Kidney capillary endothelial cell (primary cell): Measurements from ENCODE around the gene EHBP1.

Source experiments
- DNase-seq: peaks from one replicate; pipeline ENCODE4 v3.0.0-alpha.2; 2018; ENCODE audit warnings: low spot score

The EHBP1 gene

DNA sequence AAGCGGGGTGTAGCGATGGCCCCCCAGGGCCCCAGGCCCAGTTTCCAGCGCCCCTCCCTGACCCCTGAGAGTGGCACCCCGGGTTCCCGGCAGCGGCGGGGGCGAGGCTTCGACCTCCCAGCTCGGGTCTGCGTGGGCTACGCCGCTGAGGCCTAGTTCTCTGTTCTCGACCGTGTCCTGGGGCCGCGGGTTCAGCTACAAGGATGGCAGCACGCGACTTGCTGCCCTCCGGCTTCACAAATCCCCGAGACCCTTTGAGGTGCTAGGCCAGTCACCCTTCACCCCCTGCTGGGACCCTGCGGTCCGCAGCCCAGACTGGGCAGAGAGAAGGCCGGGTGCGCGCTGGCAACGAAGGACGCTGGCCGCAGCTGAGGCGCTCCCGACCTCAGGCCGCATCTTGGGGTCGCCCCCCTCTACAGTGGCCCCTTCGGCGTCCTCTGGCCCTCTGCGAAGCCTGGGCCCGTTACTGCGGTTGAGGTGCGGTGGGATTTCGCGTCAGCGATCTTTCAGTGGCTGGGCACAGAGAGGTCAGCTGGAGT, 346.4 kb downstream of the EHBP1 start:
- no peak for DNase-seq

DNA sequence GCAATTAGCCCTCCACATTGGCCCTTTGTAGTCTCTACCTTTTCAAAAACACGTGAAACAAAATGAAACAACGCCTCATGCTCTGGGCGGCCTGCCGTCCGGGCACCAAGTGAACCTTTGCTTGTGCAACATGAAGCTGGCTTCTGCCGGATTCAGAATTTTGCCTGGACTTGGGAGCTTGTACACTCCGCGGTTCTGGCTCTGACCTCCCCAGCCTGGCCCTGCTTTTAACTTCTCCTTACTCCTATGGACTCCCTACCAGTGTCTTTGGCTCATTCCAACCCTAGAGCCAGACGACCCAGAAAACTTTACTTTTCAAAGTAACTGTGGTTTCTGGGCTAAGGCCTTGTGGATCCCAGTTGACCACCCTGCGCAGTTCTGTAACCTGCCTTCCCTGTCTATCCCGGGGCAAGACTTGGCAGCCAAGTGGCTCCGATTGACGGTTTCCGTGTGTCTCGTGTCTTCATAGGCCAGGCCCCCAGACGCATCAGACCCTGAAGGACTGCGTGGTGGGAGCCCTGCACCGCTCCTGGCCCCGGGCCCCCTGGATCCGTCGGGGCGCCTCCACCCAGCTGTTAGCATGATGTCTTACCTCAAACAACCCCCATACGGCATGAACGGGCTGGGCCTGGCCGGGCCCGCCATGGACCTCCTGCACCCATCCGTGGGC, 347.0 kb downstream of the EHBP1 start:
- no peak for DNase-seq

DNA sequence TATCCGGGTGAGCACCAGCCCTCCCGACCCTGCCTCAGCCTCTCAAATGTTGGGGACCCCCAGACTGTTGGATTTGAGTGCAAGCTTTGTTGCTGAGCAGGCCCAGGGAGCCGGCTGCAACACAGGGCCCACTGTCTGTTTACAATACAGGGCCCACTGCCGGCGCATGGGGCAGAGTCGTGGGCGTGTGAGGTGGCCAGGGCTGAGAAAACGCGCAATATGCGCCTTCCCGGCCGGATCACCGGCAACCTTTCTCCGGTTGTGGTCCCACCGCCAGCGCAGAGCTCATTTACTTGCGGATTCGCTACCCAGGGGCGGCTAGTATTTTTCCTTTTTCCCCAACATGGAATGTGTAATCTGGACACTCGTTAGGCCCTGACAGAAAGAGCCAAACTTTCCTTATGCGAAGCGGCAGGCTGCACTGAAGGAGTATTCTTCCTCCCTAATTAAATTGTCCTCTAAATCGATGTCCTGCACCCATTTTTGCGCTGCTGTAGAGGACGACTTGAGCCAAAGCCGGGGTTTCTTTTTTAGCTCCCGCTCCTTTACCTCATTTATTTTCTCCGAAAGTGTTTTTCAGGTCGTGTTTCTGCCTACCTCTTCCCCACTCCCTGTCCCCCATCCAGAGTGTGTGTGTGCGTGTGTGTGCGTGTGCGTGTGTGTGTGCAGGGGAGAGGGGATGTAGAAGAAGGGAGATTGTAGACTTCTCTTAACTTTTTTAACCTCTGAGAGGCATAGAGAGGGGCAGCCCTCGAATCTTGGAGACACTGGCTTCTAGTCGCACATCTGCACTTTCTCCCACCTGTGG, 347.8 kb downstream of the EHBP1 start:
- DNase-seq: no peak

DNA sequence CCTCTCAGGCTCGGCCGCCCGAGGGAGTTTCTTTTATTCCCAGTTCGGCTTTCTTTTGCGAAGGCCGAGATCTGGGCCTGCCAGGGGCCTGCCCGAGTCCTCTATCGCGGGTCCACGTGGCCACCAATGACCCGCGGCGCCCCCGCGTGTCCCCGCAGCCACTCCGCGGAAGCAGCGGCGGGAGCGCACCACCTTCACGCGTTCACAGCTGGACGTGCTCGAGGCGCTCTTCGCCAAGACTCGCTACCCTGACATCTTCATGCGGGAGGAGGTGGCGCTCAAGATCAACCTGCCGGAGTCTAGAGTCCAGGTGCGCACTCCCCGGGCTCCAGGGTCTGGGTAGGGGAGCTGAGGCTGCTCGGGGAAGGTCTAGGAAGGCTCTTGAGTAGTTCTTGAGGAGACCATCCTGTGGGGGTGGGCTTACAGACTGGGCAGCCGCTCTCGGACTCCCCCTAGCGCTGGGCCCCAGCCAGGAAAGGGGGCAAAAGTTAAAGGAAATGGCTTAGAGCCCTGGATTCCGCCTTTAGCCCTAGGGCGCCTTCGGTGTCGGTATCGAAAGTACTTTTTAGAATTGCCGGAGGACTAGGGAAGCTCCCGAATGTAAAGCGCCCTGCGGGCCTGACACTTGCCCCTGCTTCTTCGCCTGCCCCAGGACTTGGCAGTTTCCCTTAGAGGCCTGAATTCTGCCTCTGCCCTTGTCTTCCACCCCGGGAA, 348.5 kb downstream of the EHBP1 start:
- DNase-seq: no peak

DNA sequence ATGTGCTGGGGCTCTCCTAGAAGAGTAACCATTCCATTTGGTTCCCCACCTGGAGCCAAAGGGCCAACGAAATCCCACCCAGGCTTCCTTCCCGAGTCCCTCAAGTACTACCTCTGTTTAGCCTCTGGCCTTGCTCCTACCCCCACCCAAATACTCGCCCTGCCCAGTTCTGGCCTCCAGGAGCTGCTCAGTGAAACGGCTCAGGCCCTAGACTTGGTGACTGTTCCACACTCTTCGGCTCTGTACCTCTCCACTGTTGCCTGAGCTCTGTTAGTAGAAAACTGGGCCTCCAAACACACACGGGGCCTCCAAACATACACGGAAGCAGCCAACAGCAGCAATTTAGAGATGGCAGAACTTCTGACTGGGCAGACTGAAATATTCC, 349.3 kb downstream of the EHBP1 start:
- DNase-seq: no peak

DNA sequence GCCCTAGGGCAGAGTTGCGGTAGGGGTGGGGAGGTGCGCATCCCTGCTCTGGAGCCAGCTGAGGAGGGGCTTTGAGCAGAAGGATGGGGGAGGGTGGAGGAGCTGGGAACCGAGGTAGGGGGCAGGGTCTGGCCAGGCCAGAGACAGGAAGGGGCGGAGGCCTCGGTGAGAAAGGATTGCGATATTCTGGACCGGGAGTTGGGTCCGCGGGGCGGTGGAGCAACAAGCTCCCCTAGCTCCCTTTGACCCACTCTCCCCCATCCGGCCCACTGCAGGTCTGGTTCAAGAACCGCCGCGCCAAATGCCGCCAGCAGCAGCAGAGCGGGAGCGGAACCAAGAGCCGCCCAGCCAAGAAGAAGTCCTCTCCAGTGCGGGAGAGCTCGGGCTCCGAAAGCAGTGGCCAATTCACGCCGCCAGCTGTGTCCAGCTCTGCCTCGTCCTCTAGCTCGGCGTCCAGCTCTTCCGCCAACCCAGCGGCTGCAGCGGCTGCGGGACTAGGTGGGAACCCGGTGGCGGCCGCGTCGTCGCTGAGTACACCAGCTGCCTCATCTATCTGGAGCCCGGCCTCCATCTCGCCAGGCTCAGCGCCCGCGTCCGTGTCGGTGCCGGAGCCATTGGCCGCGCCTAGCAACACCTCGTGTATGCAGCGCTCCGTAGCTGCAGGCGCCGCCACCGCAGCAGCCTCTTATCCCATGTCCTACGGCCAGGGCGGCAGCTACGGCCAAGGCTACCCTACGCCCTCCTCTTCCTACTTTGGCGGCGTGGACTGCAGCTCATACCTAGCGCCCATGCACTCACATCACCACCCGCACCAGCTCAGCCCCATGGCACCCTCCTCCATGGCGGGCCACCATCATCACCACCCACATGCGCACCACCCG, 350.0 kb downstream of the EHBP1 start:
- no peak for DNase-seq

DNA sequence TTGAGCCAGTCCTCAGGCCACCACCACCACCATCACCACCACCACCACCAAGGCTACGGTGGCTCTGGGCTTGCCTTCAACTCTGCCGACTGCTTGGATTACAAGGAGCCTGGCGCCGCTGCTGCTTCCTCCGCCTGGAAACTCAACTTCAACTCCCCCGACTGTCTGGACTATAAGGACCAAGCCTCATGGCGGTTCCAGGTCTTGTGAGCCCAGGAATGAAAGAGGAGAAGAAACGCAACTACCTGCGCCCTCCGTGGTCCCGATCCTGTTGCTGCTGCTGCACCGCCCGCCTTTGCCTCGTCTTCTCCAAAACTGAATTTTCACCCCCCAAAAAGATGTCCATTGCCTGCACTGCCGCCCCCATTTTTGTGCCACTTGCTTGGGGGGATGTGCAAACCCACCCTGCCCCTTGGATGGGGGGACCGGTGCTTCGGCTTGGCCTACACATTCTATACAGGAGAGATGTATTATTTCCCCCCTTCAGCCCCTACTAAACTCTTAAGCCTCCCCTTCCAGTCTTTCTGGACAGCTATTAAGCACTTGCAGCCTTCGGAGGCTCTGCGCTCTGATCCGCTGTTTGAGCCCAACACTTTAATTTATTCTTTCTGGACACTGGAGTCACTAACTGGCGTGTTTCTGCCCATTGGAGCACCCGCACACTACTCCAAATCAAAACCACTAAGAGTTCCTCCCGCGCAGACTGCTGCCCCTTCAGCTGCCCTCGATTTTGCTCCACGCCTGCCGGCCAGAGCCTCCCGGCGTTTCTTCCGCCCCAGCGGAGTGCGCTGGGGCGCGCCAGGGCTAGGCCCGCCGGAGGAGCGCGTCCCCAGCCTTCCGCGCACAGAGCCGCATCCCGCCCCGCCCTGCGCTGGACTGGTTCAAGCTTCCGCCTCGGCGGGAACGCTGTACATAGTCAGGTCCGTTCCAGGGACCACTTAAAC, 350.9 kb downstream of the EHBP1 start:
- DNase-seq: no peak

DNA sequence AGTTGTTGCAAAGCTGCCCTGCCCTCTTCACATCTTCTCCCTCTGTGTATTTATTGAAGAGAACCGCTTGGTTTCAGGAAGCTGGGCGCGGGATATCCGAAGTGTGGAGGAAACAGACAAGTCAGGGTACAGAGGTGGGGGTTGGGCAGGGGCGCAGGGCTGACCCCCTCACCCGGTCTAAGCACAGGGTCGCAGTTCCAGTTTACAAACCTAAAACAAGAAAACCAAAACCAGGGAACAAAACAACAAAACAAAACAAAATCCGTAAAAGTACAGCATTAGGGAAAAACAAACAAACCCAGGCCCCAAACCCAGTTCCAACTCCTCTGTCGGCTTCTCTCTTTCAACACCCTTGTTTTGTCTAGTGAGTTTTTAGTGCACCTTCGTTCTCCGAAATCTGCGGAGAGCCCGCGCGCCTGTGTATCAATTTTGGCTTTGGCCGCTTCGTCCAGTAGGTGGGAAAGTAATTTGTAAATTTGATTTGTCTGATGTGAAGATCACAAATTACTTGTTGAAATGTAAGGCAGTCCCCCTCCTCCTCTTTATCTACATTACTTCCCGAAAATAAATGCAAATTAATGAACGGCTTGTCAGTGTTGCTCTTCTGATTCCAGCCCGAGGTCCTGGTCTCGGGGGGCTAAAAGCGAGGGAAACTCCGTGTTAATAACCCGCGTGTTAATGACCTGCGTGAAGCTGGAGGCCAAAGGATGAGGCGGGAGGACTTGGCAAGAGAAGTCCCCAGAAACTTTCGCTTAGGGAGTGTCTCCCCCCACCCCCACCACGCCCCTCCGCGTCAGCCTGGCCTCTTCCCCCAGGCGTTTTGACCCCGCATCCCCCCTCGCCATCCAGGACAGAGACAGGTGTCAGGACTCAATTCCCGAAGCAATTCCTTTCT, 352.0 kb downstream of the EHBP1 start:
- DNase-seq: no peak

DNA sequence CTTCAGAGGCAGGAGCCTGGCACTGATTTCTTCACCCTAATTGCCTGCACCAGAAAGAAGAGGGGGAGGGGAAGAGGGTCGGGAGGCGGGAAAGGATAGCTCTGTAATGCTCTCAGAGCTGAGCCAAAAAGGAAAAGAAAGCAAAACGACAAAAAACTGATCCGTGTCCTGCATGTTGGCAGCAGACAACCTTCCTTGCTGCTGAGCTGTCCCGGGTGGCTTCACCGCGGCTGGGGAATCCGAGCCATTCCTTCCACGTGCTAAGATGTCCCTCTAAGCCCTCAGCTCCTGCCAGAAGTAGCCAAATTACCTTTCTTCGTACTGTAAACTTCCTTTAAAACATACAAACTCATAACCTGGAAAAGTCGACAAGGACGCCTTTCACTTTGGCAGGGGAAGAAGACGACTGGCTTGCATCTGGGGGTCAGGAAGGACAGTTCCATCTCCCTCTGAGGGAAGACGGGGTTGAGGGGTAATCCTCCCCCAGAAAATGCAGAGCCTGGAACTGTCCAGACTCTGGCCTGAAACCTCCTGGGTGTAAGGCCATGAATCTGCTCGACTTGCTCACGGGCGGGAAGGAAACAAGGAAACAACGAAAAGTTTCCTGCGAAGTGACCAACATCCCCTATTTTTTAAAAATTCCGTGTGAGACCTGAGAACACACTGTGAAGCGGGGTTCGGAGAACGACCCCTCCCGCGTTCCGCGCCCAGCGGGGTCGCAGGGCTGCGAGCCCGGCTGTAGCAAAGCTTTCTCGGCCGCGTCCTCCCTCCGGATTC, 352.8 kb downstream of the EHBP1 start:
- DNase-seq: no peak

DNA sequence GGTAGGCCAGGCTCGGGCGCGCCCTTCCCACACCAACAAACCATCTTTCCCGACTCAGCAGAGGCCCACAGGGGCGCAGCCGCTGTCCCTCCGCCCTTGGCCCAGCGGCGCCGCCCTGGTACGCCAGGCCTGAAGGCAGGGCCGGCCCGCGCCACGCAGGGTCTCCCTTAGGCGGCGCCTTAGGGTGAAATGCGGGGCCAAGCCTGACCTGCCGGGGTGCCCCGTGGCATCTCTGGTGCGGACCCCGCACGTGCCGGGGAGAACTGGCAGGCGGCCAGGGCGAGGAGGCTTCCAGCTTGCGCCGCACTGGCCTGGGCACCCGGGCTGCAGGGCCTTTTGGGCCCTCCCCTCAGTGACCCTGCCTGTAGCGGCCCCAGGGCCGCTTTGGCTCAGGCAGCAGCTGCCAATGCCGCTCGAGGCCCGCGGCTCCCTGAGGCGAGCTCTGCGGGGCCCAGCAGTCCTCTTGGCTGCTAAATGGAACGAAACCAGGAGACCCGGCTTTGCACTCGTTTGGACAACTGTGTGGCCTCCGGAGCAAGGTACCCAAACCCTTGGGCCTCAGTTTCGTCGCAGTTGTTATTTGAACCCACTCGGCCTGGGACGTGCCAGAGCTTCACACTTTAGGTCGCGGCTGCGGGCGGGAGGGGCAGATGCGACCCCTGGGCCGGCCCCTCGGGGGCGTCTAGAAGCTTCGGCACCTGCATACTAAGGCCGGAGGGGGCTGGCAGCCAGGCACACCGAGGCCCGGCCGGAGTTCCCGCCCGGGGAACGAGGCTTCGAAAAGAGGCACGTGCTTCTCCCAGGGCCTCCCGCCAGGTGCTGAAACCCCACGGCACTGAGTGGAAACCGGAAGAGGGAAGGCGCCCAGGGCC, 353.6 kb downstream of the EHBP1 start:
- DNase-seq: no peak

DNA sequence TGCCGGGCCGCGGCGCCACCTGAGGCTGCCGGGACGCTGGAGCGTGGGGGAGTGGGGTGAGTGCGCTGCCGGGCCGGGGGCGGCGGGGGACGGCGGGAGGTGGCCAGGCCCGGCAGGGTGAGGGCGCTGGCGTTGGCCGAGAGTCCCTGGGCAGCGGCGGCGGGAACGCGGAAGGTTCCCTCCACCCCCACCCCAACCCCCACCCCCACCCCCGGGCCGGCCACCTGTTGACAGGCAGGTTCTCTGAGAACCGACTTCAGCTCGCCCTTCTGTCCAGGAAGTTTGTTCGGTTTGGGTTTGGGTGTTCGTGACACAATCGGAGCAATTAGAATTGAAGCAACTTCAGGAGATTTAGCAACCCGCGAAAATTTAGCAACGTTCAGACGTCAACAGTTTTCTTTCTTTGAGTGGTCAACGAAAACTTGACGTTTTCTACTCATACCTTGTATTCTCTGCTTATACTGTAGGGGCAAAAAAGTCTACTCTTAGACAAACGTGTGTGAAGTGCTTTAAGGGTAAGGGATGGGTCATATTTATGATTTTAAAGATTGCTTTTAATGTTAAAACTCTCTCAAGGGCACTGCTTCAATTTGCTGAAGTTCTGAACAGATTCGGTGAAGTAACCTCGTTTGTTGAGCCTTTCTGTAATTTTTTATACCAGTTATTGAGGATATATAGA, 354.4 kb downstream of the EHBP1 start:
- no peak for DNase-seq

DNA sequence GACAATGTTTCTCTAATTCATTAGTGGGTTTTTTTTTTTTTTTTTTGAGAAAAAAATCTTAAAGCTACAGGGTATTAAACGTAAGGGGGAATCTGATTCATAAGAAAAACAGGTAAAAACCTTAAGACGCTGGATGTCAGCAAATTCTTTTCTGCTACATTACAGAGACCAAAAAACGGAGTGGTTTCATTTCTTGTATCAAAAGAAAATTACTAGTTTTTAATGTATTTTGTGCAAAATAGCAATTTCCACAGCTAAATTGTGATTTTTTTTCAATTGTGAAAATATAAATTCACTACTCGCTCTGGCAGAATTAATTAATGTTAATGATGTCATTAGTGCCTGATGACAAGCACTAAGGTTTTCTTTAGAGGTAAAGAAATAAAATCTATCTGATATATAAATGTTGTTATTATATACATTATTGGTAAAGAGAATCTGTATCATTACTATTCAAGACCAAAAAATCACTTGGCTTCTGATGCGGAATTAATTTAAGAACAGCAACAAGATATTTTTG, 355.0 kb downstream of the EHBP1 start:
- DNase-seq: no peak

DNA sequence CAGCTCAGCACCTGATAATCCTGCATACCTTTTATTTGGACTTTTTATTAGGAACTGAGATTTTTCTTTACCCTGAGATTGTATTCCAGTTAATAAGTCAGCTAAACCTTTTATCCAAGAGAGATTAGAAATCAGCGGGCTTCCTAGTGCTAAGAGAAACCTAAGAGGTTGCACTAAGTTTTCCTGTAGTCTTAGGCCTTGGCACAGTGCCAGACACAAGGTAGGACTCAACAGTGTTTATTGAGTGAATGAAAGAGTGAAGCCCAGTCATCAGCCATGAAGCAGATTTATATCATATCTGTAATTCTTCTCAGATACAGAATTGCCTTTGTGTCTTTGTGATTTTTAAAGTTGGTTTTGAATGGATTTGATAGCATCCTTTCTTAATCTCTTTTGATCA, 358.7 kb downstream of the EHBP1 start:
- no peak for DNase-seq

DNA sequence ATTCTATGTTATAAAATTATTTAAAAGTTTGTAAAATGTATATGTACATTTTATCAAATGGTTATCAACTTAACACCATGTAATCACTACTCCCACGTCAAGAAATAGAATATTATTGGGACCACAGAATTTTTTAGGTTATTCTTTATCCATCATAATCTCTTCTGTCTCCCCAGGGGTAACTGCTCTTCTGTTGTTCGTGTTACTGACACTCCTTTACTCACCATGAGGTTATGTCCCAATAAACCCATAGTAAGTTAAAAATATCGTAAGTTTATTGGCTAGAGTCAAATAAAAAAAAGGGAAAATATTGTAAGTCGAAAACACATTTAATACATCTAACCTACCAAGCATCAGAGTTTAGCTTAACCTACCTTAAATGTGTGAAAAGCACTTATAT, 359.1 kb downstream of the EHBP1 start:
- no peak for DNase-seq

DNA sequence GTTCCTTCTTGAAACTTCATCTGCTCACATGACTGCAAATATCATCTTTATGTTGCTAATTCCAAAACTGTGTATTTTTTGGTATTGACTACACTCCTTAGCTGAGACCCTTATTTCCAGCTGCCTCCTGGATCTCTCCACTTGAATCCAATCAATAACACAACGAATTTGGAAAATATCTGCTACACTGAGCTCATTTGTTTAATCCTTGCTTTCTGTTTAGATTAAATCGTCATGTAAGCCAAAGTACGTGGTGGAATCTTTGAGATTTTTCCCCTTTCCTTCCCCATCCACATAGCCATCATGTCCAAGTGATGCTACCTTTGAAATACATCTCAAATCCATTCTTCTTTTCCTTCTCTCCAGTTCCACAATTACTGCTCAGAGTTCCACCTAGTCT, 360.8 kb downstream of the EHBP1 start:
- no peak for DNase-seq

DNA sequence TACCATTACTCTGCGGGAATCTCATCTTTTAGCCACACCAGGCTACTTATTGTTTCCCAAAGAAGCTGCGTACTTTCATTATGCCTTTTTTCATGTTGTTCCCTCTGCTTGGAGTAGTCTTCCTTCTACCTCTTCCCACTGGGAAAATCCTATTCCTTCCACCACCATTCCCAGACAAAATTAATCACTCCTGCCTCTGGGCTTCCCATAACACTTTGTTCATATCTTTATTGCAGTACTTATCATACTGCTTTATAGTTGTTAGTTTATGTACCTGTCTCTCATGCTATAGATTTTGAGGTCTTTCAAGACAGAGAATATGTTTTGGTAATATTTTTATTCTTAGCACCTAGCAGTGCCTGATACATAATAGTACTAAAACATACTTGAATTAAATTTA, 361.3 kb downstream of the EHBP1 start:
- no peak for DNase-seq

DNA sequence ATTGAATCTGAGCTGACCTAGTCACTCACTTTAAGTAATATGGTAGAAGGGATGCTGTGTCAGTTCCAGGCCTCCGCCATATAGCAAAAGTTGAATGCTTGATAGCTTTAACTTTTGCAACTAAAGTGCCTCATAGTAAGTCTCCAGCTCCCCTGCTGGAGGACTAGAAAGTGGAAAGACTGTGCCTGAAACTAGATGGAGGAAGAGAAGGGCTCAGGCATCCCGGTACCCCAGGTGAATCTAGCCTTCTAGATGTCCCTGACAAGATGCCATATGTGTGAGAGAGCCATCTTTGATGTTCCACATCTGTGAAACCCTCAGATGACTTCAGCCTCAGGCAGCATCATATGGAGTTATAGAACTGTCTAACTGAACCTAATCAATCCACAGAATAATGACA, 366.2 kb downstream of the EHBP1 start:
- no peak for DNase-seq
